HG03457 (cell line): Measurements from ENCODE around the gene C15orf61.

ENCODE experiments used
- ATAC-seq: cut with Tn5 transposase; IDR thresholded peaks from one replicate; pipeline ENCODE4 v1.9.1; 2021; ENCODE audit warnings: moderate number of reproducible peaks; ENCODE audit not compliant: unreplicated experiment

The C15orf61 gene

GRCh38 chr15:67579164-67579563 is 58.2 kb downstream of the C15orf61 start:
- ATAC-seq = no peak
